ENCODE measurements around the gene TBXAS1. TPM values are rescaled to one million over a fixed set of nuclear protein-coding genes. Genes with fewer than 3 reads are reported as not detected.

The TBXAS1 gene
- total RNA-seq, 4 donors from 2014 or later, result 9.8 to 31.3 (median 13.5) TPM

DNA sequence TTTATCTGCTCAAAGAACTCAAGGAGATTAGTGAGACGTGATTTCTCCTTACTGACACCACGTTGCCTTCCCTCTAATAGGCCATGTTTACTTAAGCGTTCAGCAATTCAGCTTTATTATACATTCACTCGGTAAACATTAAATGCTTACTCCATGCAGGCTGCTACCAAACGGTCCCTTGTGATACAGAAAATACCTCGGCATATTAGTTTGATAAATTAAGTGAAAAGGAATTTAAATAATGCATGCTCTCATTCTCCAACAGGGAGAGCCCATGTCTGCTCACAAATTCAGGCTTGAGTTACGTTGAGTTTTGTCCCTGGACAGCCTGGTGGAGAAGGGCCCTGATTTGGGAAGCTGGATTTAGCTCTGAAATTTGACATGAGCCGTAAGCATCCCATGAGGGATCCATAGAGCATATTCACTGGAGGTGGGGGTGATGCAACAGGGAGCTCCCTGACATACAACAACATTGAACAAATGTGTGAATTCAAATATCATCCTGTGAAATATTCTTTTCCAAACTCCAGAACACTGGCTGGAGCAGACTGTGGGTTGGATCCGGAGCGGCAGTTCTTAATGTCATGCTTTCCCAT lies 86.3 kb downstream of the TBXAS1 start:
- TF ChIP-seq, protein P1, sequence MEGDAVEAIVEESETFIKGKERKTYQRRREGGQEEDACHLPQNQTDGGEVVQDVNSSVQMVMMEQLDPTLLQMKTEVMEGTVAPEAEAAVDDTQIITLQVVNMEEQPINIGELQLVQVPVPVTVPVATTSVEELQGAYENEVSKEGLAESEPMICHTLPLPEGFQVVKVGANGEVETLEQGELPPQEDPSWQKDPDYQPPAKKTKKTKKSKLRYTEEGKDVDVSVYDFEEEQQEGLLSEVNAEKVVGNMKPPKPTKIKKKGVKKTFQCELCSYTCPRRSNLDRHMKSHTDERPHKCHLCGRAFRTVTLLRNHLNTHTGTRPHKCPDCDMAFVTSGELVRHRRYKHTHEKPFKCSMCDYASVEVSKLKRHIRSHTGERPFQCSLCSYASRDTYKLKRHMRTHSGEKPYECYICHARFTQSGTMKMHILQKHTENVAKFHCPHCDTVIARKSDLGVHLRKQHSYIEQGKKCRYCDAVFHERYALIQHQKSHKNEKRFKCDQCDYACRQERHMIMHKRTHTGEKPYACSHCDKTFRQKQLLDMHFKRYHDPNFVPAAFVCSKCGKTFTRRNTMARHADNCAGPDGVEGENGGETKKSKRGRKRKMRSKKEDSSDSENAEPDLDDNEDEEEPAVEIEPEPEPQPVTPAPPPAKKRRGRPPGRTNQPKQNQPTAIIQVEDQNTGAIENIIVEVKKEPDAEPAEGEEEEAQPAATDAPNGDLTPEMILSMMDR (IDR thresholded peaks at IDR 0.05), result no peak
- TF ChIP-seq POLR2AphosphoS5 (IDR thresholded peaks at IDR 0.05) (no peak), POLR2A (IDR thresholded peaks at IDR 0.05; ENCODE audit: low read depth) (no peak), EP300 (IDR thresholded peaks at IDR 0.05) (no peak)
- H3K9me3 ChIP-seq, result no peaks in the 10 kb centered on the region
- H3K27me3 ChIP-seq, result no peaks in the 10 kb centered on the region
- no peak for DNase-seq (ENCODE audit: extremely low spot score)
- H3K36me3 ChIP-seq, result no peaks in the 10 kb centered on the region
- 76% methylated on average over 10 of the region's 10 CpGs for WGBS
- intact Hi-C loops (cut with DNase I), result no loop called here
- peak overlapping the region in 1 of 4 donors; percentile 37 for H3K27ac ChIP-seq (replicated peaks in 1 of 4)
- no peak overlapping the region for H3K4me3 ChIP-seq
- peaks cover 14 to 45% (median 25%) of the 10 kb centered on the region in 4 donors for H3K4me1 ChIP-seq

DNA sequence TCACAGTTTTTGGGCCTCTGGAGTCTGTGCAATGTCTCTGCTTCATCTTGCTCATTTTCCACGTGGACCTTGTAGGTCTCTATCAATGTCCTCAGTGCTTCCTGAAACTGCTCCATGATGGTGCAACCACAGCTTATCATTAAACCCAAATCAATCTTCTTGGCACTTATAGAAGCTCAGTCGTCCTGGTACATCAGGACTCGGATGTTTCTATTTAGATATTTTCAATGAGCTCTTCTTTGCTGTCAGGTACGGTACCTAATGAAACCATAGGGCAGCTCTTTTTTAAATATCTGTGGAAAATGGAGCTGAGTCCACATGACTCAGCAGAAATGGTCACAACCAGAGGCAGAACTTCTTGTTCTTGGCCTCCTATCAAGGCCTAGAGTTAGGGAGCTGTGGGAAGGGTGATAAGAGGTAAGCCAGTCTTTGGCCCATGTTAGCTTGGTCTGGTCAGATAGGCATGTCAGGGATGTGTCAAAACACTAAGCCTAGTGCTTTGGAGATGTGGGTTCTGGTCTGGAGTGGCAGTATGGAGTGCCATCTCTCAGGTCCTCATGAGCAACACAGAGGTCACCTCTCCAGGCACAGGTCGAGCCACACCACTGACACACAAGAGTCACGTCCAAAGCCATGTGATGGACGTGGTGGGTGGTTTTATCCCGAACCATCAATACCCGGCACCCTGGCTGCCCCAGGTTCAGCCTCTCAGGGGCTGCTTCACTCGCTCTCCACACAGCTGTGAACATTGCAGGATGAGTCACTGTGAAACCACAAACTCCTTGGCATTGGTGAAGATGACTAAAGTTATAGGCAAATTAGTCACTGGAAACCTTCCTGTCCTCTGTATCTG lies 87.0 kb downstream of the TBXAS1 start:
- Histone ChIP-seq H3K9me3 (no peaks in the 10 kb centered on the region), H3K4me1 (peaks cover 14 to 45% (median 25%) of the 10 kb centered on the region in 4 donors), H3K27ac (replicated peaks in 1 of 4) (peak overlapping the region in 2 of 4 donors; percentile 37 to 51), H3K36me3 (no peaks in the 10 kb centered on the region), H3K27me3 (no peaks in the 10 kb centered on the region), H3K4me3 (no peak overlapping the region)
- intact Hi-C loops (cut with DNase I), result no loop called here
- TF ChIP-seq POLR2AphosphoS5 (IDR thresholded peaks at IDR 0.05) (peak in 1 of 2 donors; percentile 11), EP300 (IDR thresholded peaks at IDR 0.05) (no peak), POLR2A (IDR thresholded peaks at IDR 0.05; ENCODE audit: low read depth) (no peak)
- TF ChIP-seq, protein P1 (IDR thresholded peaks at IDR 0.05), result no peak
- 76% methylated on average over 10 of the region's 10 CpGs for WGBS
- DNase-seq (ENCODE audit: extremely low spot score), result no peak

DNA sequence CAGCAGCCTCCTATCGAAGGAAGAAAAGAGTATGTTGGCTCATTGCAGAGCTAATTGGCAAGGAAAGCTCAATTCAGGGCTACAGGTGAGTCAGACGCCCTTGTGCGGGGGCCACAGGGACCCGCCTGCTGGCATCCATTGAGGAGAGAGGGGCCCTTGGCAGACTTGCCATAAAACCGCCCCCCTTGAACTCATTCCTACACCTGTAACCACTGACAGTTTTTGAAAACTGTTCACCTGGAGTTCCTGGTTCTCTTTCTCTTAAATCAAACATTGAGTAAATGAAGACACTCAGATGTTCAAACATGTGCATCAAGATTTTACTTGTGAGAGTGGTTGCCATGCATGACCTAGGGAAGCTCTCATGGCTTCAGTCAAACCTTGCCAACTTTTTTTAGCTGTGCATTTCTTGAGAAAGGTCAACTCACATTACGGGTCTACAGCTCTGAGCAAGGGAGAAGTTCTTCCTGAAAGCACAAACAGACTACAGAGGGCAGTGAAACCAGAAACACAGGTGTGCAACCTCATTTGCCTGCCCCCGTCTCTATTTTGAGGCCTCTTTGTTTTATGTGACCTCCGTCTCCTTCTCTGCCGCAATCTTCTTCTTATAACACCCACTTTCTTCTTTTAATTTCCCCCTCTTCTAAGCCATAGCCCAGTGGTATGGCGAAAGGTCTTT lies 87.8 kb downstream of the TBXAS1 start:
- no peak for DNase-seq (ENCODE audit: extremely low spot score)
- WGBS, result 76% methylated on average over 10 of the region's 10 CpGs
- Histone ChIP-seq H3K4me1 (peaks cover 14 to 45% (median 25%) of the 10 kb centered on the region in 4 donors), H3K4me3 (no peak overlapping the region), H3K27me3 (no peaks in the 10 kb centered on the region), H3K27ac (replicated peaks in 1 of 4) (peak overlapping the region in 1 of 4 donors; percentile 51), H3K36me3 (no peaks in the 10 kb centered on the region), H3K9me3 (no peaks in the 10 kb centered on the region)
- intact Hi-C loops (cut with DNase I), result no loop called here
- no peak for TF ChIP-seq EP300 (IDR thresholded peaks at IDR 0.05)
- no peak for TF ChIP-seq POLR2AphosphoS5 (IDR thresholded peaks at IDR 0.05)
- TF ChIP-seq, protein P1 (IDR thresholded peaks at IDR 0.05), result no peak
- TF ChIP-seq POLR2A (IDR thresholded peaks at IDR 0.05; ENCODE audit: low read depth), result no peak

DNA sequence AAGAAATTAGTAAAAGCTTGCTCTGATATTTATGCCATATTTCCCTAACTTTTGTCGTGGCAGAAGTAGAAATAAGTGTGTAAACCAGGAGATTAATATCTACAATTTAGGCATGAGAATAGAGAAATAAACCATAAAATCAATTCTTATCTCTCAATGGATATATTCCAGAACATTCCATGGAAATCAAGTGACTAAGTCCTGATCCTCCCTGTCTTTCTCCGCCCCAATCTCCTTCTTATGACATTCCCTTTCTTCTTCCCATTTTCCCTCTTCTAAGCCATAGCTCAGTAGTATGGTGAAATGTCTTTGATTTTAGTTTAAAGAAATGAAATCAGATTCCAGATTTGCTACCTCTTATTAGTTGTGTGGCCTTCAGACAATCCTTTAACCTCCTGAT lies 88.8 kb downstream of the TBXAS1 start:
- intact Hi-C loops (cut with DNase I), result no loop called here
- TF ChIP-seq, protein P1 (IDR thresholded peaks at IDR 0.05), result no peak
- Histone ChIP-seq H3K9me3 (no peaks in the 10 kb centered on the region), H3K4me1 (peaks cover 14 to 45% (median 25%) of the 10 kb centered on the region in 4 donors), H3K36me3 (no peaks in the 10 kb centered on the region), H3K27me3 (no peaks in the 10 kb centered on the region), H3K4me3 (no peak overlapping the region), H3K27ac (replicated peaks in 1 of 4) (peak overlapping the region in 1 of 4 donors; percentile 10)
- no peak for DNase-seq (ENCODE audit: extremely low spot score)
- 94% methylated on average over 2 of the region's 2 CpGs for WGBS

Data from esophagus muscularis mucosa (tissue), 4 donors.